Measurements from ENCODE around the gene RLF.

DNA sequence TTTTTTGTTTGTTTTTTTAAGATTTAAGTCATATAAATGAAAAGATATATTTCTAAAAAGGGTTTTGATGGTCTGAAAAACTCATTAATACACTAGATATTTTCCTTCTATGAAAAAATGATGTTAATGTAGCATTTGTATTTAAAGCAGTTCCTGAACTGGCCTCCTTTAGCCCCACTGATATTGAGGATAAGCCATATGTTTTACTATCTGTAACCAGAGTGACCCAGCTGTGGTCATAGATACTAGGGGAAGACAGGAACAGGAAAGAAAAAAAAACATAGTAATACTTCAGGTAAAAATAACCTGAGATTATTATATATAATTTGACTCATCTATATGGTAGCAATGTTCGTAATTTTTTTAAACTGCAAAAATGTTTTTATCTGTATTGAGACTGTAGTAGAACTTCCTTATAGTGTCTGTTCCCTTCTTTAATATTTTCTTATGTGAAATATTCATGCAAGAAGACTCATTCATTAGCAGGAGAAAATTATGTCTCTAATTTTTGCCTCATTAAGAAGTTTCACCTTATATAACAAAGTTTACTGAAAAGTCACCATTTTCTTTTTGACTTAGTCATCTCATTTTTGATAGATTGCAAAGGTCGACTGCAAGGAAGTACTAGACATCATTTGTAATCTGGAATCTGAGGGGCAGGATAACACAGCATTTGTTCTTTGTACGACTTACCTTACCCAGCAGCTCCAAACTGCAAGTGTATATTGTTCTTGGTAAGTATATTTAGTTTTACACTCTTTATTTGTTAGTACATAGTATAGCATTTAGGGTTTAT lies 61.0 kb downstream of the RLF start:
- TF ChIP-seq POLR2A (IDR thresholded peaks at IDR 0.05) = no peak
- TF ChIP-seq, protein P1, sequence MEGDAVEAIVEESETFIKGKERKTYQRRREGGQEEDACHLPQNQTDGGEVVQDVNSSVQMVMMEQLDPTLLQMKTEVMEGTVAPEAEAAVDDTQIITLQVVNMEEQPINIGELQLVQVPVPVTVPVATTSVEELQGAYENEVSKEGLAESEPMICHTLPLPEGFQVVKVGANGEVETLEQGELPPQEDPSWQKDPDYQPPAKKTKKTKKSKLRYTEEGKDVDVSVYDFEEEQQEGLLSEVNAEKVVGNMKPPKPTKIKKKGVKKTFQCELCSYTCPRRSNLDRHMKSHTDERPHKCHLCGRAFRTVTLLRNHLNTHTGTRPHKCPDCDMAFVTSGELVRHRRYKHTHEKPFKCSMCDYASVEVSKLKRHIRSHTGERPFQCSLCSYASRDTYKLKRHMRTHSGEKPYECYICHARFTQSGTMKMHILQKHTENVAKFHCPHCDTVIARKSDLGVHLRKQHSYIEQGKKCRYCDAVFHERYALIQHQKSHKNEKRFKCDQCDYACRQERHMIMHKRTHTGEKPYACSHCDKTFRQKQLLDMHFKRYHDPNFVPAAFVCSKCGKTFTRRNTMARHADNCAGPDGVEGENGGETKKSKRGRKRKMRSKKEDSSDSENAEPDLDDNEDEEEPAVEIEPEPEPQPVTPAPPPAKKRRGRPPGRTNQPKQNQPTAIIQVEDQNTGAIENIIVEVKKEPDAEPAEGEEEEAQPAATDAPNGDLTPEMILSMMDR (IDR thresholded peaks at IDR 0.05) = no peak
